GM12875 (cell line): ENCODE data around the gene NACA2.
"Not testable (repeated sequence)": the region's sequence is repeated elsewhere in the genome, so short reads cannot be mapped to it uniquely, and the experiment has no call there.

ENCODE experiments used
- H3K4me3 ChIP-seq: one replicate; pipeline ENCODE4 v1.5.1; 2011; ENCODE audit warnings: low read depth, low read length, control low read depth
- CTCF ChIP-seq: IDR thresholded peaks from 2 replicates; pipeline ENCODE4 v1.5.1; 2011; ENCODE audit warnings: low read depth, mild to moderate bottlenecking, control low read depth, inconsistent platforms, low read length, moderate library complexity, borderline replicate concordance; ENCODE audit not compliant: insufficient read depth

Gene NACA2

GRCh38 chr17:61579961-61580360 lies 11.1 kb downstream of the NACA2 start:
- H3K4me3 ChIP-seq, result no peak overlapping the region
- TF ChIP-seq CTCF, result no peak

GRCh38 chr17:61579347-61579746 lies 11.7 kb downstream of the NACA2 start:
- TF ChIP-seq CTCF, result no peak
- H3K4me3 ChIP-seq, result no peak overlapping the region

GRCh38 chr17:61578645-61579044 lies 12.4 kb downstream of the NACA2 start:
- TF ChIP-seq CTCF, result no peak
- no peak overlapping the region for H3K4me3 ChIP-seq

GRCh38 chr17:61575983-61576382 lies 15.0 kb downstream of the NACA2 start:
- H3K4me3 ChIP-seq, result no peak overlapping the region
- no peak for TF ChIP-seq CTCF

- no peak overlapping the region for H3K4me3 ChIP-seq
- TF ChIP-seq CTCF, result no peak
These were observed 15.6 kb downstream of the NACA2 start for GRCh38 chr17:61575352-61575975.

GRCh38 chr17:61574542-61575351 lies 16.3 kb downstream of the NACA2 start:
- no peak overlapping the region for H3K4me3 ChIP-seq
- TF ChIP-seq CTCF, result no peak

- not testable (repeated sequence) for H3K4me3 ChIP-seq
These were observed 18.5 kb downstream of the NACA2 start for GRCh38 chr17:61572547-61572946.
